ENCODE results near the gene SPAG9.
"Not testable (repeated sequence)": the region's sequence is repeated elsewhere in the genome, so short reads cannot be mapped to it uniquely, and the experiment has no call there.

SPAG9 gene

DNA sequence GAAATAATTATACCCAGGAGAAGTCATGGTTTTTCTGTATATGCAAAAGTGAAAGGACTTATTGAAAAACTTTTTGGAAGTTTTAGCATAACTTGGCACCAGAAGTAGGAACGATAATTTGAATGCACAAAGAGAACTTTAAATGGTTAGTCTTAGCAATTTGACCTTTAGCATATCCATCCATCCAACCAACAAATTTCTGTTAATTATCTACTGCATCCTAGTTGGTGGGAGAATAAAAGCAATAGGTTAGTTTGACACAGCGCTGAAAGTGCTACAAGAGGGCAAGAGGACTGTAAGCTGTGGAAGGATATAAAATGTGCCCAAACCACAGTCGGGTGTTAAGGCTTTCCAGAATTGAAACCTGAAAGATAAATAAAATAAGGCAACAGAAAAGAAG, 17.6 kb downstream of the SPAG9 start:
- Histone ChIP-seq H3K36me3 (ENCODE audit: control insufficient read depth, insufficient read depth, low read length) (no peaks in the 10 kb centered on the region), H3K27me3 (ENCODE audit: control insufficient read depth, insufficient read depth, low read length) (no peaks in the 10 kb centered on the region), H3K4me3 (ENCODE audit: low read length) (no peak overlapping the region), H3K9me3 (ENCODE audit: control insufficient read depth, low read length) (no peaks in the 10 kb centered on the region), H3K9ac (ENCODE audit: low read length) (no peak overlapping the region), H3K4me1 (ENCODE audit: control insufficient read depth, insufficient read depth, low read length) (peaks cover 15% of the 10 kb centered on the region)

DNA sequence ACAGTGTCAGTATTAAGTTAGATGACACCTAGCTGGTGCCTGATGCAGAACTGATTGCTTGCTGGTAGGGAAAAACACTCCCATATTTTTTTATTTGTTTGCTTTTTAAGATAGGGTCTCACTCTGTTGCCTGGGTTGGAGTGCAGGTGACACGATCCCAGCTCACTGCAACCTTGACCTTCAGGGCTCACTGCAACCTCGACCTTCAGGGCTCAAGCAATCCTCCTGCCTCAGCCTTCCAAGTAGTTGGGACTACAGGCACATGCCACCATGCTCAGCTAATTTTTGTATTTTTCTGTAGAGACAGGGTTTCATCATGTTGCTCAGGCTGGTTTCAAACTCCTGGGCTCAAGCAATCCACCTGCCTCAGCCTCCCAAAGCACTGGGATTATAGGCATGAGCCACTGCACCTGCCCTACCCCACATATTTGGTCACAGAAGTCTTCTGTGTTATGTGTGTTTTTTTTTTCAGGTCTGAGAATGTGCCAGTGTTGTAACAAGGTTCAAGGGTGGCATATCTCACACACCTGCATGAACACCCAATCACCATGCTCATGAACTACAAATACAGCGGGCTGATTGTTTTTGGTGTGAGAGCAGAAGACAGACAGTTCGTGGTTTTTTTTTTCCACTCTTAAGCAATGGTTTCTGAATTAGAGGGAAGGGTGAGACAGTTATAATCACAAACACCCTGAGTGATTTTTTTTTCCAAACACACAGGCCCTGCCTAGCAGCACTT, 22.8 kb downstream of the SPAG9 start:
- Histone ChIP-seq H3K9ac (ENCODE audit: low read length) (no peak overlapping the region), H3K9me3 (ENCODE audit: control insufficient read depth, low read length) (no peaks in the 10 kb centered on the region), H3K36me3 (ENCODE audit: control insufficient read depth, insufficient read depth, low read length) (no peaks in the 10 kb centered on the region), H3K27me3 (ENCODE audit: control insufficient read depth, insufficient read depth, low read length) (no peaks in the 10 kb centered on the region), H3K4me3 (ENCODE audit: low read length) (no peak overlapping the region), H3K4me1 (ENCODE audit: control insufficient read depth, insufficient read depth, low read length) (peaks cover 22% of the 10 kb centered on the region)

DNA sequence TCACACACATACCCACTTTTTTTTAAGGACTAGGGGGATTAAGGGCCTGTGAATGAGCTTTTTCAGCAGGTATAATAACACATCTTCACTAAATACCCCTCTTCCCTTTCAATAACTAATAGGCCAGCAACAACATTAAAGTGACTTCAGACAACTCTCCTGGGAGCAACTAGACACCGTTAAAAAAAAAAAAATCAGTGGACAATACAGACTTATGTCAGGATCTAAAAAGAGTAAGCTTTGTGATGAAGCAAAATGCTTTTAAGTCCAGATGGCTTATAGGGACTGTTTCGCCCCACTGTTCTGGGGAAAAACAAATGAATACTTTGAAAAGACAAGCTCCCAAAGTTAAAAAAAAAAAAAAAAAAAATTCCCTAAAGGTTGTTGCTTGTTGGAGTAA, 29.0 kb downstream of the SPAG9 start:
- no peaks in the 10 kb centered on the region for H3K9me3 ChIP-seq (ENCODE audit: control insufficient read depth, low read length)
- no peaks in the 10 kb centered on the region for H3K36me3 ChIP-seq (ENCODE audit: control insufficient read depth, insufficient read depth, low read length)
- no peaks in the 10 kb centered on the region for H3K27me3 ChIP-seq (ENCODE audit: control insufficient read depth, insufficient read depth, low read length)
- no peak overlapping the region for H3K9ac ChIP-seq (ENCODE audit: low read length)
- H3K4me1 ChIP-seq (ENCODE audit: control insufficient read depth, insufficient read depth, low read length) = peaks cover 11% of the 10 kb centered on the region
- H3K4me3 ChIP-seq (ENCODE audit: low read length) = no peak overlapping the region

DNA sequence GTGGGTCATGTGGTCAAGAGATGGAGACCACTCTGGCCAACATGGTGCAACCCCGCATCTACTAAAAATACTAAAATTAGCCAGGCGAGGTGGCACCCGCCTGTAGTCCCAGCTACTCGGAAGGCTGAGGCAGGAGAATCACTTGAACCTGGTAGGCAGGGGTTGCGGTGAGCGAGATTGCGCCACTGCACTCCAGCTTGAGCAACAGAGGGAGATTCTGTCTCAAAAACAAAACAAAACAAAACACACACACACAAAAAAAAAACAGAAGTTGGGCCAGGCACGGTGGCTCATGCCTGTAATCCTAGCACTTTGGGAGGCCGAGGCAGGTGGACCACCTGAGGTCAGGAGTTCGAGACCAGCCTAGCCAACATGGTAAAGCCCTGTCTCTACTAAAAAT, 31.8 kb downstream of the SPAG9 start:
- H3K27me3 ChIP-seq (ENCODE audit: control insufficient read depth, insufficient read depth, low read length); H3K9ac ChIP-seq (ENCODE audit: low read length); H3K4me3 ChIP-seq (ENCODE audit: low read length); H3K36me3 ChIP-seq (ENCODE audit: control insufficient read depth, insufficient read depth, low read length); H3K9me3 ChIP-seq (ENCODE audit: control insufficient read depth, low read length): not testable (repeated sequence)
- H3K4me1 ChIP-seq (ENCODE audit: control insufficient read depth, insufficient read depth, low read length) = peaks cover 13% of the 10 kb centered on the region

DNA sequence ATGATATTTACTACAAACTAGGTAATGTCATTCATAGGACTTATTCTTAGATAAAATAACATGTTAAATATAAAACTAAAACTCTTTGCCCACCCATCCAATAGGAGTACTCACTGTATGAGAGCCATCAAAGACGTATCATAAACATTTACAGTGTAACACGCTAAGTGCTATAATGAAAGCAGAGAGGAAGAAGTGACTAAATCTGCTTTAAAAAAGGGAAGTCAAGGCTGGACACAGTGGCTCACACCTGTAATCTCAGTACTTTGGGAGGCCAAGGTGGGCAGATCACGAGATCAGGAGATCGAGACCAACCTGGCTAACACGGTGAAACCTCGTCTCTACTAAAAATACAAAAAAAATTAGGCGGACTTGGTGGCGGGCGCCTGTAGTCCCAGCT, 32.4 kb downstream of the SPAG9 start:
- H3K36me3 ChIP-seq (ENCODE audit: control insufficient read depth, insufficient read depth, low read length) = no peaks in the 10 kb centered on the region
- no peak overlapping the region for H3K9ac ChIP-seq (ENCODE audit: low read length)
- peaks cover 10% of the 10 kb centered on the region for H3K4me1 ChIP-seq (ENCODE audit: control insufficient read depth, insufficient read depth, low read length)
- no peaks in the 10 kb centered on the region for H3K9me3 ChIP-seq (ENCODE audit: control insufficient read depth, low read length)
- H3K4me3 ChIP-seq (ENCODE audit: low read length) = no peak overlapping the region
- H3K27me3 ChIP-seq (ENCODE audit: control insufficient read depth, insufficient read depth, low read length) = no peaks in the 10 kb centered on the region

DNA sequence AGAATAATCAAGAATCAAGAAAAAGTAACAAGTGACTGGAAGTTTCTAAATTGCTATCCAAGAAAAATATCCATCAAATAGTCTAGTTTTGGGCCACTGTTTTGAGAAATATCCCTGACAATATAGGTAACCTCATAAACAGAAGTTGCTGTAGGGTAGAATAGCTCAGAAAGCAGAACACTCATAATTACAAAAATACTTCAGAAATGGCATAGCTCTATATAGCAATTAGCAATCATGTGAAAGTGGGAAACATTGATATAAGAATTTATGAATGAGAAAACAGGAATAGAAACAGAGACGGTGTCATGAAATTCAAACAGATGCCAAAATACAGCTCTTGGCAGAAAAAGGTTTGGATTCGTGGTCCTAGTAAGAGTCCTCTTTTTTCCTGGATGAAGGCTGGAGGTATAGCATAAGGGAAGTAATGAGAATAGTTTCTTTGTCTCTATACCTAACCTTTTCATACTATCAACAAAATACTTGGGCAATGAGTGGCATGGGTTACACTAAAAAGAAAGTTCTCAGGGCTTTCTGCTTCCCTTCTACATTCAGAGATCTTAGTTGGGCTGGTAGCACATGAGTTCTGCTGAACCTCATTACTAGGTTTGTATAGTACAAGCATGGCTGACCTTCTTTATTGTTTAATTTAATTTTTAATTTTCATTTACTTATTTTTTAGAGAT, 33.5 kb downstream of the SPAG9 start:
- Histone ChIP-seq H3K9me3 (ENCODE audit: control insufficient read depth, low read length) (no peaks in the 10 kb centered on the region), H3K36me3 (ENCODE audit: control insufficient read depth, insufficient read depth, low read length) (no peaks in the 10 kb centered on the region), H3K4me3 (ENCODE audit: low read length) (no peak overlapping the region), H3K4me1 (ENCODE audit: control insufficient read depth, insufficient read depth, low read length) (peaks cover 10% of the 10 kb centered on the region), H3K9ac (ENCODE audit: low read length) (no peak overlapping the region), H3K27me3 (ENCODE audit: control insufficient read depth, insufficient read depth, low read length) (no peaks in the 10 kb centered on the region)

DNA sequence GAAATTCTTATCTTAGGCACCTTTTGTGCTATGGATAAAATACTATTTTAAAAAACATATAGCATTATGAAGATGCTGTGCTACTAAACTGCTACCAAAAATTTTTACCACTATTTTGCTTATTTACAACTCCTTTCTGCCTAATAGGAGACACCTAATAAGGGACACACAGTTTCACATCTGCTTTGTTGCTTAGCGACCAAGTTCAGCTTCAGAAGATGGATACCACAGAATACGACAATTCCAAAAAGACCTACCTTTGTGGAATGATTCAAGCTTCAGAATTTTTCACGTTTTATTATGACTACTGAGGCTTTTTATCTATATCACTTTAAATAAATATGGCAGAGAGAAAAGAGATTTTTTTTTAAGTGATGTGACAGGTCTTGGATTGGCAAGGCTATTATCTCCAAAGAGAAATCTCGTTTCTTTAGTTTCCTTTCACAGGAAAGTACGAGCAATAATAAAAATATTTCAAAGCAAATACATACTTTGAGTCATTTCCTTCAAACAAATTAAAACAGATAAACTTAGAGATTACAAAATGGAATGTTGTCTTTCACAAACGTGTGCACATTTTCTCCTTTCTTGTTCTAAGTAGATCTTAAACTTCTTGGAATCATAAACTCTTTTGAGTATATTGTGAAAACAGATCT, 35.4 kb downstream of the SPAG9 start:
- peaks cover 10% of the 10 kb centered on the region for H3K4me1 ChIP-seq (ENCODE audit: control insufficient read depth, insufficient read depth, low read length)
- H3K9me3 ChIP-seq (ENCODE audit: control insufficient read depth, low read length) = no peaks in the 10 kb centered on the region
- no peak overlapping the region for H3K4me3 ChIP-seq (ENCODE audit: low read length)
- H3K9ac ChIP-seq (ENCODE audit: low read length) = no peak overlapping the region
- H3K36me3 ChIP-seq (ENCODE audit: control insufficient read depth, insufficient read depth, low read length) = no peaks in the 10 kb centered on the region
- H3K27me3 ChIP-seq (ENCODE audit: control insufficient read depth, insufficient read depth, low read length) = no peaks in the 10 kb centered on the region

DNA sequence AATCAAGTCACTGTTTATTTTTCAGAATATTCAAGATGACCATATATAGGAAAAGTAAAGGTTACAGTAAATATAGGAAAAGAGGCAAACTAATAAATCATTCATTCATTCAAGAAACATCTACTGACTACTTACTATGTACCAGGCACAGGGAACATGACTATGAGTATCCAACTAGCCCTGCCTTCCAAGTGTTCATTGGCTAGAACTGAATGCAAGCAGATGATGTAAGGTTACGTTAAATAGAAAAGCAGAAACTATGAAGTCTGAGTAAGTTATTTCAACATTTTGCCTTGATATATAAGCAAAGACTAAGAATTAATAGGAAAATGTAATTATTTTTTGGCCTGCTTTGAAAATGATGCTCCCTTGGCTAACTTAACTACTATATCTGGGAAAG, 36.7 kb downstream of the SPAG9 start:
- H3K9ac ChIP-seq (ENCODE audit: low read length) = no peak overlapping the region
- H3K9me3 ChIP-seq (ENCODE audit: control insufficient read depth, low read length) = no peaks in the 10 kb centered on the region
- no peaks in the 10 kb centered on the region for H3K27me3 ChIP-seq (ENCODE audit: control insufficient read depth, insufficient read depth, low read length)
- no peaks in the 10 kb centered on the region for H3K36me3 ChIP-seq (ENCODE audit: control insufficient read depth, insufficient read depth, low read length)
- peaks cover 10% of the 10 kb centered on the region for H3K4me1 ChIP-seq (ENCODE audit: control insufficient read depth, insufficient read depth, low read length)
- H3K4me3 ChIP-seq (ENCODE audit: low read length) = no peak overlapping the region

DNA sequence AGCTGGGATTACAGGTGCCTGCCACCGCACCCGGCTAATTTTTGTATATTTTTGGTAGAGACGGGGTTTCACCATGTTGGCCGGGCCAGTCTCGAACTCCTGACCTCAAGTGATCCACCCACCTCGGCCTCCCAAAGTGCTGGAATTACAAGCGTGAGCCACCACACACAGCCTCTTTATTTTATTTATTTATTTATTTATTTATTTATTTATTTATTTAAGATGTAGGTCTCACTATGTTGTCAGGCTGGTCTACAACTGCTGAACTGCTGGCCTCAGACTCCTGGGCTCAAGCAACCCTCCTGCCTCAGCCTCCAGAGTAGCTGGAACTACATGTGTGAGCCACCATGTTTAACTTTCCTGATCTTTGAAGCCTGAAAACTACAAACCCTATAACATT, 37.3 kb downstream of the SPAG9 start:
- not testable (repeated sequence) for H3K27me3 ChIP-seq (ENCODE audit: control insufficient read depth, insufficient read depth, low read length); H3K9me3 ChIP-seq (ENCODE audit: control insufficient read depth, low read length); H3K9ac ChIP-seq (ENCODE audit: low read length); H3K36me3 ChIP-seq (ENCODE audit: control insufficient read depth, insufficient read depth, low read length); H3K4me1 ChIP-seq (ENCODE audit: control insufficient read depth, insufficient read depth, low read length); H3K4me3 ChIP-seq (ENCODE audit: low read length)

DNA sequence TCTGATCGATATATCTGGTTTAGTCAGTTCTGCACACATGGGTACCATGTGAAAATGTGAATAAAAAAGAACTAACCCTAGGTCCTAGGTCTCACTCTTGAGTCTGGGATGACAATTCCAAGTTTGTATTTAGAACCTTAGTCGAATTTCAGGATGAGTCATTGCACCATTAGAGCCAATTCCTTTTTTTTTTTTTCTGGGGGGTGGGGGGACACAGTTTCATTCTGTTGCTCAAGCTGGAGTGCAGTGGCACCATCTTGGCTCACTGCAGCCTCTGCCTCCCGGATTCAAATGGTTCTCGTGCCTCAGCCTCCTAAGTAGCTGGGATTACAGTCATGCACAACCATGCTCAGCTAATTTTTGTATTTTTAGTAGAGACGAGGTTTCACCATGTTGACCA, 41.6 kb downstream of the SPAG9 start:
- Histone ChIP-seq H3K4me3 (ENCODE audit: low read length) (no peak overlapping the region), H3K27me3 (ENCODE audit: control insufficient read depth, insufficient read depth, low read length) (no peaks in the 10 kb centered on the region), H3K9ac (ENCODE audit: low read length) (no peak overlapping the region), H3K9me3 (ENCODE audit: control insufficient read depth, low read length) (no peaks in the 10 kb centered on the region), H3K4me1 (ENCODE audit: control insufficient read depth, insufficient read depth, low read length) (no peaks in the 10 kb centered on the region), H3K36me3 (ENCODE audit: control insufficient read depth, insufficient read depth, low read length) (no peaks in the 10 kb centered on the region)

DNA sequence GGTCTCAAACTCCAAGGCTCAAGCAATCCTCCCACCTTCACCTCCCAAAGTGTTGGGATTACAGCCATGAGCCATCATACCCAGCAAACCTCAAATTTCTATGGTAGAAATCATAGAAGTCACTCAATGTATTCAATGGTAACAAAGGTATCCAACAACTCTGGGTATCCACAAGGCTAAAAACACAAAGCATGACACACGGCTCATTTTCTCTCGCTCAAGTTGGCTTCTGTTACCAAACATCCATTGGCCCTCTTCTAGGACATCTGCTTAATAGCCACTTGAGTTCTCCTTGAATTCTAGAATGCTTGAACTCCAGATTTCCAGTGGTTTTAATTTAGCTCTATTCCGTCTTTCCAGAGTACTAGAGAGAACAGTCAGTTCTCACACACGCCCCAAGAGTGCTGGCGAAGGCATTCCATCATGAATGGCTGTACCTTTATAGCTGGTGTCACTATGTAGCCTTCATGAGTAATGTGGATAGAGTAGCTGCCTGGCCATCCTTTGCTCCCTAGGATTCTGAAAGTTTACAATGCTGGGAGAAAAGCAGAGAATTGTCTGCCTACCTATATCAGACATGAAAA, 42.6 kb downstream of the SPAG9 start:
- Histone ChIP-seq H3K36me3 (ENCODE audit: control insufficient read depth, insufficient read depth, low read length) (no peaks in the 10 kb centered on the region), H3K9ac (ENCODE audit: low read length) (no peak overlapping the region), H3K4me3 (ENCODE audit: low read length) (no peak overlapping the region), H3K4me1 (ENCODE audit: control insufficient read depth, insufficient read depth, low read length) (no peaks in the 10 kb centered on the region), H3K27me3 (ENCODE audit: control insufficient read depth, insufficient read depth, low read length) (no peaks in the 10 kb centered on the region), H3K9me3 (ENCODE audit: control insufficient read depth, low read length) (no peaks in the 10 kb centered on the region)

DNA sequence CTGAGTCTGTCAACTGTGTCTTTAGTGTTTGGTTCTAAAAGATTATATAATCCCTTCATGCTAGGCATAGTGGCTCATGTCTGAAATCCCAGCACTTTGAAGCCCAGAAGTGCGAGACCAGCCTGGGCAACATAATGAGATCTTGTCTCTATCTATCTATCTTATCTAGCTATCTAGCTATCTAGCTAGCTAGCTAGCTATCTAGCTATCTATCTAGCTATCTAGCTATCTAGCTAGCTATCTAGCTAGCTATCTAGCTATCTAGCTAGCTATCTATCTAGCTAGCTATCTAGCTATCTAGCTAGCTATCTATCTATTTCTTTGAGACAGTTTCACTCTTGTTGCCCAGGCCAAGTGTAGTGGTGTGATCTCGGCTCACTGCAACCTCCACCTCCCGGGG, 43.8 kb downstream of the SPAG9 start:
- H3K9me3 ChIP-seq (ENCODE audit: control insufficient read depth, low read length) = no peaks in the 10 kb centered on the region
- H3K9ac ChIP-seq (ENCODE audit: low read length) = no peak overlapping the region
- H3K4me1 ChIP-seq (ENCODE audit: control insufficient read depth, insufficient read depth, low read length) = no peaks in the 10 kb centered on the region
- no peaks in the 10 kb centered on the region for H3K27me3 ChIP-seq (ENCODE audit: control insufficient read depth, insufficient read depth, low read length)
- H3K4me3 ChIP-seq (ENCODE audit: low read length) = no peak overlapping the region
- H3K36me3 ChIP-seq (ENCODE audit: control insufficient read depth, insufficient read depth, low read length) = no peaks in the 10 kb centered on the region

Measured in mucosa of stomach (tissue), 1 donor.